H1 (cell line): ENCODE results near the gene B3GNT2. TPM values are rescaled to one million over a fixed set of nuclear protein-coding genes. Genes with fewer than 3 reads are reported as not detected.
"Not testable (repeated sequence)": the region's sequence is repeated elsewhere in the genome, so short reads cannot be mapped to it uniquely, and the experiment has no call there.

Experiments used
- CTCF ChIA-PET: fragments of 300-600 bp; sonication (Branson Sonifier 250); formaldehyde crosslinking; loops from one replicate; lab custom pipeline; 2021; ENCODE audit not compliant: partially characterized antibody; lab: Charles Lee
- POLR2A ChIA-PET: fragments of 300-600 bp; sonication (Branson Sonifier 250); formaldehyde crosslinking; loops from one replicate; lab custom pipeline; 2021; ENCODE audit warnings: inconsistent platforms; ENCODE audit not compliant: partially characterized antibody; lab: Charles Lee
- DNase-seq, 2 experiments: peaks; one replicate each; pipeline versions ENCODE4 v3.0.0 to v3.0.0-alpha.2; 2010 to 2022; ENCODE audit warnings: low spot score in 2 of 2, low read depth in 1 of 2, mixed read lengths in 1 of 2
- FAIRE-seq: peaks from 2 replicates; lab custom pipeline; 2011; peaks lifted over from hg19 to GRCh38; lab: Jason Lieb, UNC
- H2AFZ ChIP-seq: 2 replicates; pipeline ENCODE4 v1.8.1; 2012; ENCODE audit warnings: low read length, inconsistent platforms
- H2AK5ac ChIP-seq: 2 replicates; pipeline ENCODE4 v1.6.1; 2013; ENCODE audit warnings: low read depth, low read length
- H2BK120ac ChIP-seq: replicated peaks from 2 replicates; pipeline ENCODE3; 2013; ENCODE audit warnings: low read depth, low read length, inconsistent platforms
- H2BK12ac ChIP-seq: 2 replicates; pipeline ENCODE4 v1.6.1; 2013; ENCODE audit warnings: low read depth, low read length
- H2BK15ac ChIP-seq: 2 replicates; pipeline ENCODE4 v1.6.1; 2013; ENCODE audit warnings: low read length
- H2BK20ac ChIP-seq: 2 replicates; pipeline ENCODE4 v1.6.1; 2013; ENCODE audit warnings: low read length
- H2BK5ac ChIP-seq: 2 replicates; pipeline ENCODE4 v1.6.1; 2013; ENCODE audit warnings: low read depth, low read length
- H3K14ac ChIP-seq: 2 replicates; pipeline ENCODE4 v1.6.1; 2013; ENCODE audit warnings: inconsistent platforms; ENCODE audit not compliant: insufficient read length
- H3K18ac ChIP-seq: 2 replicates; pipeline ENCODE4 v1.6.1; 2013; ENCODE audit warnings: low read length; ENCODE audit errors: extremely low read depth
- H3K23ac ChIP-seq: 2 replicates; pipeline ENCODE4 v1.6.1; 2013; ENCODE audit warnings: inconsistent platforms; ENCODE audit not compliant: insufficient read length
- H3K23me2 ChIP-seq: 2 replicates; pipeline ENCODE4 v1.6.1; 2013; ENCODE audit warnings: low read depth, low read length
- H3K27ac ChIP-seq: 2 replicates; pipeline ENCODE4 v1.6.1; 2011; ENCODE audit warnings: low read depth, low read length, inconsistent platforms
- H3K27me3 ChIP-seq, 4 experiments: replicated peaks in 1 of 4; 1 replicate in 1 of 4; 2 replicates in 3 of 4; pipeline versions ENCODE4 v1.6.1 to v1.8.1; 2011 to 2013; ENCODE audit warnings: low read length in 3 of 4, mild to moderate bottlenecking in 3 of 4, inconsistent platforms in 2 of 4, mixed read lengths in 2 of 4, moderate library complexity in 1 of 4; ENCODE audit not compliant: control insufficient read depth in 3 of 4, insufficient read depth in 3 of 4; ENCODE audit errors: extremely low read depth in 1 of 4
- H3K36me3 ChIP-seq, 4 experiments: 2 replicates each; pipeline versions ENCODE4 v1.6.1 to v1.8.1; 2011 to 2013; ENCODE audit warnings: mild to moderate bottlenecking in 4 of 4, low read length in 3 of 4, moderate library complexity in 2 of 4, control low read depth in 1 of 4, inconsistent platforms in 1 of 4; ENCODE audit not compliant: insufficient read depth in 4 of 4, control insufficient read depth in 2 of 4
- H3K4ac ChIP-seq: replicated peaks from 2 replicates; pipeline ENCODE3; 2013; ENCODE audit warnings: low read length, low read depth, mixed read lengths, inconsistent platforms; ENCODE audit not compliant: insufficient read length
- H3K4me1 ChIP-seq, 4 experiments: replicated peaks in 1 of 4; 1 replicate in 1 of 4; 2 replicates in 3 of 4; pipeline versions ENCODE4 v1.6.1 to v1.8.1; 2011 to 2013; ENCODE audit warnings: low read length in 3 of 4, inconsistent platforms in 2 of 4, mixed read lengths in 1 of 4; ENCODE audit not compliant: insufficient read depth in 4 of 4, control insufficient read depth in 3 of 4
- H3K4me2 ChIP-seq, 2 experiments: 2 replicates each; pipeline versions ENCODE4 v1.6.1 to v1.8.1; 2011 to 2013; ENCODE audit warnings: low read depth in 2 of 2, low read length in 2 of 2, control low read depth in 1 of 2, inconsistent platforms in 1 of 2, mild to moderate bottlenecking in 1 of 2; ENCODE audit not compliant: insufficient read depth in 1 of 2
- H3K4me3 ChIP-seq, 4 experiments: fragments of 200-600, 300-600 bp in 1 of 4; sonication (generic), shearing (Covaris generic), sonication (Bioruptor Twin) in 1 of 4; 2 replicates each; pipeline versions ENCODE4 v1.5.1 to v1.8.1; 2011 to 2016; ENCODE audit warnings: low read length in 4 of 4, low read depth in 3 of 4, control low read depth in 2 of 4, inconsistent platforms in 2 of 4, mild to moderate bottlenecking in 2 of 4, mixed read lengths in 1 of 4, moderate library complexity in 1 of 4; ENCODE audit not compliant: insufficient read depth in 2 of 4; ENCODE audit errors: extremely low read depth in 1 of 4
- H3K56ac ChIP-seq: replicated peaks from 2 replicates; pipeline ENCODE3; 2013; ENCODE audit warnings: low read depth, mild to moderate bottlenecking, mixed read lengths, low read length, inconsistent platforms; ENCODE audit not compliant: insufficient read length
- H3K79me1 ChIP-seq: 2 replicates; pipeline ENCODE4 v1.6.1; 2013; ENCODE audit warnings: low read depth, low read length, control low read depth
- H3K79me2 ChIP-seq, 2 experiments: 2 replicates each; pipeline versions ENCODE4 v1.6.1 to v1.8.1; 2012 to 2013; ENCODE audit warnings: low read length in 2 of 2, mild to moderate bottlenecking in 2 of 2, inconsistent platforms in 1 of 2; ENCODE audit not compliant: insufficient read depth in 2 of 2, control insufficient read depth in 1 of 2
- H3K9ac ChIP-seq, 4 experiments: replicated peaks in 1 of 4; 1 replicate in 1 of 4; 2 replicates in 3 of 4; pipeline versions ENCODE4 v1.6.1 to v1.8.1; 2011 to 2013; ENCODE audit warnings: low read depth in 3 of 4, low read length in 3 of 4, control low read depth in 2 of 4, mild to moderate bottlenecking in 2 of 4, moderate library complexity in 2 of 4, inconsistent platforms in 1 of 4; ENCODE audit errors: extremely low read depth in 1 of 4
- H3K9me3 ChIP-seq, 2 experiments: 2 replicates each; pipeline versions ENCODE4 v1.6.1 to v1.8.1; 2012 to 2013; ENCODE audit warnings: mild to moderate bottlenecking in 2 of 2, moderate library complexity in 2 of 2, control low read depth in 1 of 2, inconsistent platforms in 1 of 2, low read depth in 1 of 2, low read length in 1 of 2, mixed read lengths in 1 of 2; ENCODE audit not compliant: insufficient read depth in 2 of 2
- H4K20me1 ChIP-seq, 2 experiments: replicated peaks in 1 of 2; 2 replicates each; pipeline versions ENCODE3 to v1.8.1; 2011 to 2013; ENCODE audit warnings: inconsistent platforms in 2 of 2, low read length in 2 of 2, mild to moderate bottlenecking in 1 of 2; ENCODE audit not compliant: insufficient read depth in 2 of 2, control insufficient read depth in 1 of 2
- H4K5ac ChIP-seq: 2 replicates; pipeline ENCODE4 v1.6.1; 2013; ENCODE audit warnings: low read length, low read depth, mixed read lengths, inconsistent platforms; ENCODE audit not compliant: insufficient read length
- H4K8ac ChIP-seq: 2 replicates; pipeline ENCODE4 v1.8.0; 2013; ENCODE audit warnings: mild to moderate bottlenecking, moderate library complexity, low read length, inconsistent platforms; ENCODE audit not compliant: insufficient read depth; ENCODE audit errors: extremely low read depth
- H4K91ac ChIP-seq: replicated peaks from 2 replicates; pipeline ENCODE3; 2013; ENCODE audit warnings: low read length, mixed read lengths, inconsistent platforms; ENCODE audit not compliant: insufficient read length
- WGBS, 2 experiments: shearing (Covaris generic) in 1 of 2; methylation state at CpG; one replicate each; pipeline versions ENCODE4 v1.1.6 to v1.1.7; 2013 to 2015; ENCODE audit warnings: low lambda C conversion rate in 2 of 2, mixed read lengths in 2 of 2, inconsistent platforms in 1 of 2, low coverage in 1 of 2, missing lambda C conversion rate in 1 of 2; ENCODE audit not compliant: insufficient replicate concordance in 2 of 2, insufficient coverage in 1 of 2, insufficient read length in 1 of 2; ENCODE audit errors: extremely low coverage in 1 of 2, missing lambda C conversion rate in 1 of 2; 5-methylcytosine and 5-hydroxymethylcytosine counted together
- polyA plus RNA-seq, 7 experiments: library from polyadenylated mRNA; depleted of rRNA in 3 of 7; stranded (reverse) in 5 of 7; unstranded in 2 of 7; fragments of >200 nt in 5 of 7; fragments of 200-250 nt in 2 of 7; gene quantifications; 1 replicate in 5 of 7; 2 replicates in 1 of 7; 4 replicates in 1 of 7; pipeline versions ENCODE4 v1.2.1 to v1.2.3, GENCODE V29; 2011 to 2013; ENCODE audit warnings: missing spikeins in 2 of 7, mixed read lengths in 2 of 7
- total RNA-seq: library from RNA; stranded (reverse); fragmentation: NEBNext Ultra II Directional; extraction: Animal tissue kit (Norgen Biotek cat#: 25700); gene quantifications from 2 replicates; pipeline ENCODE4 v1.2.1, GENCODE V29; 2021

Gene B3GNT2
- total and polyA plus RNA-seq, 2 of the 8 experiments (the other 6 are each of a cell fraction or from before 2014, with no cell fraction given) = 20.1 to 40.8 TPM

GRCh38 chr2:62146790-62147189 is 49.1 kb upstream of the B3GNT2 start:
- H4K91ac ChIP-seq, H4K8ac ChIP-seq, H2BK5ac ChIP-seq, H2AK5ac ChIP-seq, H4K20me1 ChIP-seq, H2BK15ac ChIP-seq, H3K4ac ChIP-seq, H2BK120ac ChIP-seq, H2BK12ac ChIP-seq, H3K14ac ChIP-seq, H2BK20ac ChIP-seq, H3K27me3 ChIP-seq, H3K4me3 ChIP-seq, H3K79me2 ChIP-seq, H3K4me2 ChIP-seq, H3K9me3 ChIP-seq, FAIRE-seq, H3K23me2 ChIP-seq, H3K36me3 ChIP-seq, H3K9ac ChIP-seq, H3K56ac ChIP-seq, H3K18ac ChIP-seq, H3K79me1 ChIP-seq, H3K27ac ChIP-seq, H4K5ac ChIP-seq, H2AFZ ChIP-seq, DNase-seq, H3K23ac ChIP-seq: not testable (repeated sequence)
- peaks cover 0 to 11% (median 3%) of the 10 kb centered on the region in 4 experiments; a peak in 4 of 7 replicates for H3K4me1 ChIP-seq
- ChIA-PET POLR2A (interaction anchor here (1.2 kb wide), 1 partner anchor 49 kb away, joined by 3 read pairs; the partner anchor contains the start of gene B3GNT2), CTCF (interaction anchor here (0.8 kb wide), 1 partner anchor 186 kb away, joined by 3 read pairs; no protein-coding TSS in a partner anchor)
- 92% methylated on average over 7 of the region's 7 CpGs; no CpG with 5 or more reads in 1 of the 2 experiments for WGBS, 2 experiments
